HFF-Myc (cell line): ENCODE results near the gene FEZ2.

Experiments
- DNase-seq: peaks from one replicate; pipeline ENCODE4 v3.0.0-alpha.2; 2011; ENCODE audit warnings: low read depth; ENCODE audit errors: extremely low read depth
- H3K4me3 ChIP-seq: replicated peaks from 2 replicates; pipeline ENCODE4 v1.5.1; 2011; ENCODE audit warnings: low read depth, mild to moderate bottlenecking, control low read depth, low read length
- TF ChIP-seq, protein P1 (sequence below): IDR thresholded peaks from 2 replicates; pipeline ENCODE4 v1.5.1; 2012; ENCODE audit warnings: mild to moderate bottlenecking, low read depth, low read length, control low read depth; ENCODE audit errors: missing control alignments

Gene FEZ2

DNA sequence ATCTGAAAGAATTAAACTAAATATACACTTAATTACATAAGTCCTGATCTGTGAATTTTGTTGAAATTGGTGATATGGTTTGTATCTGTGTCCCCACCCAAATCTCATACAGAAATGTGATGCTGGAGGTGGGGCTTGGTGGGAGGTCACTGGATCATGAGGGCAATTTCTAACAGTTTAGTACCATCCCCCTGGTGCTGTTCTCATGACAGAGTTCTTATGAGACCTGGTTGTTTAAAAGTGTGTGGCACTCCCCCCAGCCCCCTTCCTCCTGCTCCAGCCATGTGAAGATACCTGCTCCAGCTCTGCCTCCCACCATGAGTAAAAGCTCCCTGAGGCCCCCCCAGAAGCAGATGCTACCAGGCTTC is 18.7 kb downstream of the FEZ2 start:
- TF ChIP-seq, protein P1, sequence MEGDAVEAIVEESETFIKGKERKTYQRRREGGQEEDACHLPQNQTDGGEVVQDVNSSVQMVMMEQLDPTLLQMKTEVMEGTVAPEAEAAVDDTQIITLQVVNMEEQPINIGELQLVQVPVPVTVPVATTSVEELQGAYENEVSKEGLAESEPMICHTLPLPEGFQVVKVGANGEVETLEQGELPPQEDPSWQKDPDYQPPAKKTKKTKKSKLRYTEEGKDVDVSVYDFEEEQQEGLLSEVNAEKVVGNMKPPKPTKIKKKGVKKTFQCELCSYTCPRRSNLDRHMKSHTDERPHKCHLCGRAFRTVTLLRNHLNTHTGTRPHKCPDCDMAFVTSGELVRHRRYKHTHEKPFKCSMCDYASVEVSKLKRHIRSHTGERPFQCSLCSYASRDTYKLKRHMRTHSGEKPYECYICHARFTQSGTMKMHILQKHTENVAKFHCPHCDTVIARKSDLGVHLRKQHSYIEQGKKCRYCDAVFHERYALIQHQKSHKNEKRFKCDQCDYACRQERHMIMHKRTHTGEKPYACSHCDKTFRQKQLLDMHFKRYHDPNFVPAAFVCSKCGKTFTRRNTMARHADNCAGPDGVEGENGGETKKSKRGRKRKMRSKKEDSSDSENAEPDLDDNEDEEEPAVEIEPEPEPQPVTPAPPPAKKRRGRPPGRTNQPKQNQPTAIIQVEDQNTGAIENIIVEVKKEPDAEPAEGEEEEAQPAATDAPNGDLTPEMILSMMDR, result no peak
- no peak for DNase-seq
- no peak overlapping the region for H3K4me3 ChIP-seq

DNA sequence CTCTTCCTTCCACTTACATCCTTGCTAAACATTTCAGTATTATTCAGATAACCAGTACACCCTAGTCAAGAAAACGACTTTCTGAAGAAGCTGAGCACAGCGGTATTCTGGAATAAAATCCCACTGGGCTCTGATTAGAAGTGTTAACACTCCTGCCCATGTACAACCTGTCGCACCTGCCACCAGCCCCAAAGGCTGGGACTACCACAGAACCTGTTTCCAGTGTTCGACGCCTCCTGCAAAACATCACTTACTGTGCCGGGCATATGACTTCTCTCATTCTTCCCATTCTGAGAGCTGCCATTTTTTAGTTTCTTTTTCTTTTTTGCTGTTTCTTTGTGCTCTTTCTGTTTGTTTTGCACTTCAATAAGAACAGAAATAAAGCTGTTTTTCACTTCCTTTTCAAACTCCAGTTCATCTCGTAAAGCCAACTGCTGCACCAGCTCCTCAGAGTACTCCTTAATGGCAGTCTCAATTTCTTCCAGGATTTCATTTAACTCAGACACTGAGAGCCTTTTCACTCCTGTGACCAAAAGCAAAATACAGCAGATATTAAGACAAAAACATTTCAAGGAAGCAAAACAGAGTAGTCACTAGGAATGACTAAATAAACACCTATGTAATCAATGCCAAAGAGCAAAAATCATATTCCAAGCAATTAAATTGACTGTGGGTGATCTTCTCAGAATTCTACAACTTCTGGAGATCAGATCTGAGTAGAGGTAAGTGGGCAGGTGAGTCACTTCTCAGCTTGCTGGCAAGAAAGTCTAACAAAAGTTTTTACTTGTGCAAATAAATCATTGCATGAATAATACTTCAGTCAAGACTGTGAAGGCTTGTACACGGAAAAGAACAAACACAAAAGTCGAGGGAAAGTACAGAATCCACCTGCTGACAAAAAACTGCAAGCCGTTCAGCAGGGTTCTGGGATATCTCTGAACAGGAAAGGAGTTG is 19.3 kb downstream of the FEZ2 start:
- no peak for DNase-seq

DNA sequence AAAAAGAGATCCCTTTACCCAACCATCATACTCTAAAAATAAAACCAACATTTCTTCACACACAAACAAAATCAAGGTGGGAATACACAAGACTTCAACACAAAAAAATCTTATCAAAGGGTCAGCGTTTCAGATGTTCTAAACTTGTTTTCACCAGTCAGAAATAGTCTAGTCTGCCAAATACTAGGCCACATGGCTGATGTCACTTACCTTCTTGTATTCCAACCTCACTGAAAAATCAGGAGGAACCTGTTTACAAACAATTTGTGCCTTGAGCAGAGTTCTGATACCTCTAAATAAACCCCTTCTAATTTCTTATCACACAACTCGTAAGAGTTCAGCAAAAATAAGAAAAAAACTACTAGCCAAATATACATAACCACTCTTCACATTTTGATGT is 20.1 kb downstream of the FEZ2 start:
- H3K4me3 ChIP-seq, result no peak overlapping the region
- TF ChIP-seq, protein P1, result no peak
- no peak for DNase-seq

More for the DNA sequence above, 19.3 kb downstream of the FEZ2 start:
- TF ChIP-seq, protein P1, result no peak
- H3K4me3 ChIP-seq, result no peak overlapping the region

DNA sequence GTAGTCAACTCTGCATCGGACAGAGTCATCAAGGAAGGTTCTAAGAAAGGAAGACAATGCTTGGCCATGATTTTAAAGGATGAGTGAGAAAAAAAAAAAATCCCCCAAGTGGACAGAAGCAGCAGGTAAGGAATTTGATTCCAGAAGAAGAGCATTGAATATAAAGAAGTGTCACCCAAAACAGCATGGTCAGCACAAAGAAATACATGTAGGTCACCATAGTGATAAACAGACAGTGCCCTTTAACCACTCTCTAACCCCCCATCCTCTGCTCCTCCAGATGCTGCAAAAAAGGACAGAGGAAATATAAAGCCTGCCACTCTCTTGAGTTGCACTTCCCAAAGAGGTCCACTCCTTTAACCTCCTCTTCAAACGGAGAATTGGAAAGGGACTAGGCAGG is 23.4 kb downstream of the FEZ2 start:
- DNase-seq, result no peak
- TF ChIP-seq, protein P1, result no peak
- no peak overlapping the region for H3K4me3 ChIP-seq

DNA sequence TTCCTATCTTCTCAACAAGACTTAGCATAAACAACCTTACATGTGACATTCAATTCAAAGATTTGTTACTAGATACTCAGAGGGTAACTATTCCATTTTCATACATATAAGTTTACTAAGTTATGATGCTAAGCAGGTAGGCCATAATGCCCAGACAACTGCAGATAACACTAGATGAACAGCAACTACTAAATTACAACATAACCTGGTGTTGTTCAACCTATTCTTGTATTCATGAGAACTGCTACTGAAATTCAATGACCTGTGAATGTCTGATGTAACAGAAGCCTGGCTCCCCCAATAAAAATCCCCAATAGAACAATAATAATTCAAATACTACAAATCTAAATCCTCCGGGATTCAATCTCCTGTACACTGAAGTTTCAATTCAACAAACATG is 24.8 kb downstream of the FEZ2 start:
- TF ChIP-seq, protein P1, result no peak
- H3K4me3 ChIP-seq, result no peak overlapping the region
- DNase-seq, result no peak

DNA sequence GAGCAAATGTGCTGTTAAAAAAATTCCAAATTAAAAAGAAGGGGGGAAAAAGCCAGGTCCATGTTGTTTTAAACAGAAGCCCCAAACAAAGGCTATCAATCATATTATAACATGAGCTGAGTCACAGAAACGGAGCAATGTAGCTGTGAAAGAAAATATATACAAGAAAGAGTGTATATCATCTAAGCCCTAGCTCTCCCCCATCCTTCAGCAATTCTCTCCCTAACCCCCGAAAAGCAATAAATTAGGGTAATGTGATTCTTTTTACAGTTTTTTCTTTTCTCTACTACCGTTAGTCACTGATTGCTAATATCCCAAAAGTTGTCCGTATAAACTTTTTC is 25.3 kb downstream of the FEZ2 start:
- H3K4me3 ChIP-seq, result no peak overlapping the region
- TF ChIP-seq, protein P1, result no peak
- DNase-seq, result no peak
